HepG2 (cell line): Measurements from ENCODE around the gene PAFAH1B1. TPM values are rescaled to one million over a fixed set of nuclear protein-coding genes. Genes with fewer than 3 reads are reported as not detected.

ENCODE experiments used
- ATF7 ChIP-seq, 2 experiments: fragments of 450-650 bp in 1 of 2; sonication (generic) in 1 of 2; formaldehyde crosslinking in 1 of 2; IDR thresholded peaks; 2 replicates each; pipeline versions ENCODE4 v1.4.0 to v1.6.1; 2016 to 2020; ENCODE audit warnings: antibody characterized with exemption in 1 of 2, mild to moderate bottlenecking in 1 of 2, missing genetic modification reagents in 1 of 2
- CEBPG ChIP-seq: IDR thresholded peaks from 2 replicates; pipeline ENCODE4 v1.6.1; 2016
- ETV6 ChIP-seq: sonication (generic); formaldehyde crosslinking; conservative IDR thresholded peaks from 2 replicates; pipeline ENCODE4 v1.4.0; 2020; ENCODE audit warnings: missing genetic modification reagents
- HMGA1 ChIP-seq: sonication (generic); formaldehyde crosslinking; conservative IDR thresholded peaks from 2 replicates; pipeline ENCODE4 v1.4.0; 2020; ENCODE audit warnings: missing genetic modification reagents
- HMGXB4 ChIP-seq, 2 experiments: sonication (generic) in 1 of 2; formaldehyde crosslinking in 1 of 2; IDR thresholded peaks; 2 replicates each; pipeline versions ENCODE4 v1.4.0 to v1.6.1; 2018 to 2020; ENCODE audit warnings: missing genetic modification reagents in 2 of 2, borderline replicate concordance in 1 of 2, low read depth in 1 of 2, mild to moderate bottlenecking in 1 of 2, missing biosample characterization in 1 of 2
- KLF11 ChIP-seq: IDR thresholded peaks from 2 replicates; pipeline ENCODE4 v1.6.1; 2016; ENCODE audit warnings: missing compliant biosample characterization
- MTF1 ChIP-seq: sonication (generic); formaldehyde crosslinking; IDR thresholded peaks from 2 replicates; pipeline ENCODE4 v1.5.0; 2020; ENCODE audit warnings: missing genetic modification reagents
- NR2F1 ChIP-seq, 2 experiments: fragments of 450-650 bp in 1 of 2; formaldehyde crosslinking in 1 of 2; IDR thresholded peaks; 2 replicates each; pipeline versions ENCODE4 v1.5.0 to v1.6.1; 2016 to 2020; ENCODE audit warnings: mild to moderate bottlenecking in 1 of 2, missing compliant biosample characterization in 1 of 2, missing genetic modification reagents in 1 of 2, moderate library complexity in 1 of 2
- SYNCRIP ChIP-seq: fragments of 200-400 bp; formaldehyde crosslinking; IDR thresholded peaks from 2 replicates; pipeline ENCODE4 v1.6.1; 2018; ENCODE audit warnings: mild to moderate bottlenecking, low read depth, low read length; ENCODE audit not compliant: insufficient read depth
- TAF1 ChIP-seq: sonication (generic); formaldehyde crosslinking; IDR thresholded peaks from 2 replicates; pipeline ENCODE4 v1.4.0; 2020; ENCODE audit warnings: missing genetic modification reagents
- TARDBP ChIP-seq: sonication (generic); formaldehyde crosslinking; IDR thresholded peaks from 2 replicates; pipeline ENCODE4 v1.8.0; 2022; ENCODE audit warnings: mild to moderate bottlenecking, missing genetic modification reagents
- TBX2 ChIP-seq: sonication (generic); formaldehyde crosslinking; IDR thresholded peaks from 2 replicates; pipeline ENCODE4 v1.5.0; 2020; ENCODE audit warnings: missing genetic modification reagents, mild to moderate bottlenecking, borderline replicate concordance
- ZBTB25 ChIP-seq: IDR thresholded peaks from 2 replicates; pipeline ENCODE4 v1.6.1; 2018; ENCODE audit warnings: missing genetic modification reagents
- ZNF124 ChIP-seq: sonication (generic); formaldehyde crosslinking; IDR thresholded peaks from 2 replicates; pipeline ENCODE4 v1.4.0; 2020; ENCODE audit warnings: missing genetic modification reagents
- ZNF18 ChIP-seq: sonication (generic); formaldehyde crosslinking; IDR thresholded peaks from 2 replicates; pipeline ENCODE4 v1.8.0; 2022; ENCODE audit warnings: mild to moderate bottlenecking, missing genetic modification reagents; ENCODE audit not compliant: insufficient replicate concordance
- ZNF713 ChIP-seq: sonication (generic); formaldehyde crosslinking; IDR thresholded peaks from 2 replicates; pipeline ENCODE4 v1.4.0; 2020; ENCODE audit warnings: mild to moderate bottlenecking, missing genetic modification reagents
- ZSCAN30 ChIP-seq: sonication (generic); formaldehyde crosslinking; IDR thresholded peaks from 2 replicates; pipeline ENCODE4 v1.5.0; 2020; ENCODE audit warnings: mild to moderate bottlenecking, missing genetic modification reagents
- ZXDC ChIP-seq: sonication (generic); formaldehyde crosslinking; IDR thresholded peaks from 2 replicates; pipeline ENCODE4 v1.5.0; 2020; ENCODE audit warnings: mild to moderate bottlenecking, missing genetic modification reagents
- polyA plus RNA-seq, 8 experiments: library from polyadenylated mRNA; depleted of rRNA in 3 of 8; stranded (reverse) in 7 of 8; unstranded in 1 of 8; fragments of >200 nt; fragmentation: Illumina TruSeq in 4 of 8; extraction: Trizol in 4 of 8; gene quantifications; 2 replicates each; pipeline versions ENCODE4 v1.2.1 to v1.2.3, GENCODE V29; 2011 to 2016; ENCODE audit warnings: low read depth in 4 of 8, missing spikeins in 1 of 8, mixed read lengths in 1 of 8; ENCODE audit not compliant: insufficient read depth in 1 of 8
- total RNA-seq, 5 experiments: library from RNA; depleted of rRNA; stranded (reverse); fragments of >200 nt; fragmentation: Illumina TruSeq; extraction: Trizol; gene quantifications; 2 replicates each; pipeline ENCODE4 v1.2.3, GENCODE V29; 2016; ENCODE audit warnings: low read depth in 1 of 5
- TF ChIP-seq, protein P1 (sequence below): sonication (generic); formaldehyde crosslinking; IDR thresholded peaks from 2 replicates; pipeline ENCODE4 v1.9.0; 2022; ENCODE audit warnings: missing genetic modification reagents, mild to moderate bottlenecking, borderline replicate concordance

Gene PAFAH1B1
- total and polyA plus RNA-seq, 2 of the 13 experiments (the other 11 are each of a cell fraction or from before 2014, with no cell fraction given) = 46.0 to 64.9 TPM

- TF ChIP-seq ETV6 (no peak), NR2F1 (CRISPR knock-in tag; IDR thresholded peaks at IDR 0.05) (no peak), ATF7 (IDR thresholded peaks at IDR 0.05) (peak; percentile 47; the same call in 1 of the 2 replicates), ATF7 (CRISPR knock-in tag; IDR thresholded peaks at IDR 0.05) (no peak), ZNF713 (CRISPR knock-in tag) (no peak), TBX2 (CRISPR knock-in tag) (peak; percentile 73; the same call in 1 of the 2 replicates), KLF11 (CRISPR knock-in tag) (no peak), ZBTB25 (CRISPR knock-in tag) (peak; percentile 31; the same call in 1 of the 2 replicates), TARDBP (no peak), ZNF18 (CRISPR knock-in tag) (peak; percentile 78), MTF1 (no peak), SYNCRIP (no peak), ZNF124 (CRISPR knock-in tag) (no peak), HMGXB4 (CRISPR knock-in tag; IDR thresholded peaks at IDR 0.05; ENCODE audit: borderline replicate concordance in 1 of 2, low read depth in 1 of 2) (peak; percentile 21 to 62; a peak in 2 of 4 replicates), CEBPG (CRISPR knock-in tag) (no peak), ZSCAN30 (CRISPR knock-in tag) (no peak), HMGA1 (CRISPR knock-in tag) (no peak), TAF1 (peak; percentile 49; the same call in 1 of the 2 replicates), ZXDC (CRISPR knock-in tag) (no peak)
- TF ChIP-seq, protein P1, sequence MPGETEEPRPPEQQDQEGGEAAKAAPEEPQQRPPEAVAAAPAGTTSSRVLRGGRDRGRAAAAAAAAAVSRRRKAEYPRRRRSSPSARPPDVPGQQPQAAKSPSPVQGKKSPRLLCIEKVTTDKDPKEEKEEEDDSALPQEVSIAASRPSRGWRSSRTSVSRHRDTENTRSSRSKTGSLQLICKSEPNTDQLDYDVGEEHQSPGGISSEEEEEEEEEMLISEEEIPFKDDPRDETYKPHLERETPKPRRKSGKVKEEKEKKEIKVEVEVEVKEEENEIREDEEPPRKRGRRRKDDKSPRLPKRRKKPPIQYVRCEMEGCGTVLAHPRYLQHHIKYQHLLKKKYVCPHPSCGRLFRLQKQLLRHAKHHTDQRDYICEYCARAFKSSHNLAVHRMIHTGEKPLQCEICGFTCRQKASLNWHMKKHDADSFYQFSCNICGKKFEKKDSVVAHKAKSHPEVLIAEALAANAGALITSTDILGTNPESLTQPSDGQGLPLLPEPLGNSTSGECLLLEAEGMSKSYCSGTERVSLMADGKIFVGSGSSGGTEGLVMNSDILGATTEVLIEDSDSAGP = peak; percentile 78
These were observed at the start of gene PAFAH1B1 (continued) for GRCh38 chr17:2592971-2593820.
